ENCODE measurements around the gene AIPL1.

DNA sequence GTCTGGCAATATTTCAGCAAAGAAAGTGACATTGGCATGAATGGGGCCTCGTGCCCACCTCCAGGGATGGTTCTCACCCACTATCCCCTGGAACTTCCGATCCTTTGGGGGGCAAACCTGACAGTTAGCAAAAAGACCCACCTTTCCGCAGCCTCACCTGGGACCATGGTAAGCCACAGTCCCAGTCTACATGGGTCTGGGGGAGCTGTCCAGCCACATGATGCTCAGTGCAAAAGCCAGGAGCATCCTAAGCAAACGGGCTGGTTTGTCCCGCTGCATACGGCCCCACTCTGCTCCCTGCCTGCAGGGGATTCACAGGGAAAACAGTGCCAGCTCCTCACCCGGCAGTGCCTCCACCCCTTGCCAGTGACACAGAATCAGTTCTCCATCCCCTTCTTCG, 19.3 kb downstream of the AIPL1 start:
- TF ChIP-seq, protein P1, sequence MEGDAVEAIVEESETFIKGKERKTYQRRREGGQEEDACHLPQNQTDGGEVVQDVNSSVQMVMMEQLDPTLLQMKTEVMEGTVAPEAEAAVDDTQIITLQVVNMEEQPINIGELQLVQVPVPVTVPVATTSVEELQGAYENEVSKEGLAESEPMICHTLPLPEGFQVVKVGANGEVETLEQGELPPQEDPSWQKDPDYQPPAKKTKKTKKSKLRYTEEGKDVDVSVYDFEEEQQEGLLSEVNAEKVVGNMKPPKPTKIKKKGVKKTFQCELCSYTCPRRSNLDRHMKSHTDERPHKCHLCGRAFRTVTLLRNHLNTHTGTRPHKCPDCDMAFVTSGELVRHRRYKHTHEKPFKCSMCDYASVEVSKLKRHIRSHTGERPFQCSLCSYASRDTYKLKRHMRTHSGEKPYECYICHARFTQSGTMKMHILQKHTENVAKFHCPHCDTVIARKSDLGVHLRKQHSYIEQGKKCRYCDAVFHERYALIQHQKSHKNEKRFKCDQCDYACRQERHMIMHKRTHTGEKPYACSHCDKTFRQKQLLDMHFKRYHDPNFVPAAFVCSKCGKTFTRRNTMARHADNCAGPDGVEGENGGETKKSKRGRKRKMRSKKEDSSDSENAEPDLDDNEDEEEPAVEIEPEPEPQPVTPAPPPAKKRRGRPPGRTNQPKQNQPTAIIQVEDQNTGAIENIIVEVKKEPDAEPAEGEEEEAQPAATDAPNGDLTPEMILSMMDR (conservative IDR thresholded peaks at IDR 0.05; ENCODE audit: low read length): no peak
- TF ChIP-seq EZH2phosphoT487 (IDR thresholded peaks at IDR 0.05; ENCODE audit: borderline replicate concordance, low read depth, low read length): no peak
